MM.1S (cell line): ENCODE measurements around the gene IFT22.

Experiments
- DNase-seq: peaks from one replicate; pipeline ENCODE4 v3.0.0-alpha.2; 2015
- H2AFZ ChIP-seq: fragments of 300-600 bp; sonication (generic); 2 replicates; pipeline ENCODE4 v1.6.0; 2016; ENCODE audit warnings: antibody characterized with exemption, low read length
- H3F3A ChIP-seq: fragments of 300-600 bp; sonication (generic); 2 replicates; pipeline ENCODE4 v1.6.1; 2016; ENCODE audit warnings: mild to moderate bottlenecking, antibody characterized with exemption, low read length, moderate library complexity, mixed read lengths; ENCODE audit not compliant: insufficient read depth
- H3K27ac ChIP-seq: fragments of 300-600 bp; sonication (generic); 2 replicates; pipeline ENCODE4 v1.5.1; 2016; ENCODE audit warnings: mild to moderate bottlenecking, low read length
- H3K27me3 ChIP-seq: fragments of 300-600 bp; sonication (generic); replicated peaks from 2 replicates; pipeline ENCODE4 v1.6.0; 2016; ENCODE audit warnings: low read length; ENCODE audit not compliant: insufficient read depth
- H3K36me3 ChIP-seq: fragments of 300-600 bp; sonication (generic); replicated peaks from 2 replicates; pipeline ENCODE4 v1.6.1; 2016; ENCODE audit warnings: mild to moderate bottlenecking, low read length, mixed read lengths; ENCODE audit not compliant: insufficient read depth
- H3K4me1 ChIP-seq: fragments of 300-600 bp; sonication (generic); 2 replicates; pipeline ENCODE4 v1.6.1; 2016; ENCODE audit warnings: low read length, mixed read lengths
- H3K4me2 ChIP-seq: fragments of 300-600 bp; sonication (generic); 2 replicates; pipeline ENCODE4 v1.6.0; 2016; ENCODE audit warnings: low read depth, low read length
- H3K4me3 ChIP-seq: fragments of 300-600 bp; sonication (generic); 2 replicates; pipeline ENCODE4 v1.5.1; 2016; ENCODE audit warnings: low read length, mixed read lengths
- H3K79me2 ChIP-seq: fragments of 300-600 bp; sonication (generic); 2 replicates; pipeline ENCODE4 v1.6.1; 2016; ENCODE audit warnings: mixed run types, low read length, mixed read lengths
- H3K9ac ChIP-seq: fragments of 300-600 bp; sonication (generic); 2 replicates; pipeline ENCODE4 v1.6.1; 2016; ENCODE audit warnings: low read length, mixed read lengths
- H3K9me2 ChIP-seq: fragments of 300-600 bp; sonication (generic); replicated peaks from 2 replicates; pipeline ENCODE4 v1.6.1; 2016; ENCODE audit warnings: mild to moderate bottlenecking, low read length, mixed read lengths; ENCODE audit not compliant: insufficient read depth
- H3K9me3 ChIP-seq: fragments of 300-600 bp; sonication (generic); replicated peaks from 2 replicates; pipeline ENCODE4 v1.6.1; 2016; ENCODE audit warnings: mild to moderate bottlenecking, low read length, mixed read lengths; ENCODE audit not compliant: insufficient read depth
- H4K20me1 ChIP-seq: fragments of 300-600 bp; sonication (generic); 2 replicates; pipeline ENCODE4 v1.6.1; 2016; ENCODE audit warnings: mild to moderate bottlenecking, low read length, moderate library complexity, mixed read lengths; ENCODE audit not compliant: insufficient read depth
- CTCF ChIP-seq: fragments of 300-600 bp; sonication (generic); IDR thresholded peaks from 2 replicates; pipeline ENCODE4 v1.5.1; 2016; ENCODE audit warnings: antibody characterized with exemption, low read length, mixed read lengths
- EZH2 ChIP-seq: fragments of 300-600 bp; sonication (generic); optimal IDR thresholded peaks from 2 replicates; pipeline ENCODE3; 2017; ENCODE audit warnings: low read depth, mild to moderate bottlenecking, antibody characterized with exemption, low read length, mixed read lengths
- EZH2phosphoT487 ChIP-seq: fragments of 300-600 bp; sonication (generic); IDR thresholded peaks from 2 replicates; pipeline ENCODE4 v1.6.1; 2018; ENCODE audit warnings: antibody characterized with exemption, low read length

The IFT22 gene

GRCh38 chr7:101333912-101334311 lies 12.3 kb upstream of the IFT22 start:
- Histone ChIP-seq H3K9me2 (no peaks in the 10 kb centered on the region), H3K9ac (no peak overlapping the region), H3K4me1 (no peaks in the 10 kb centered on the region), H3K79me2 (no peaks in the 10 kb centered on the region), H3K9me3 (no peaks in the 10 kb centered on the region), H3K27me3 (peaks cover 63% of the 10 kb centered on the region), H4K20me1 (no peaks in the 10 kb centered on the region), H3K36me3 (no peaks in the 10 kb centered on the region), H3K4me2 (no peak overlapping the region), H3K27ac (no peak overlapping the region), H3F3A (no peaks in the 10 kb centered on the region), H2AFZ (no peak overlapping the region), H3K4me3 (no peak overlapping the region)
- DNase-seq = no peak
- TF ChIP-seq EZH2 (no peak), CTCF (no peak), EZH2phosphoT487 (no peak)

GRCh38 chr7:101332026-101332425 lies 10.4 kb upstream of the IFT22 start:
- Histone ChIP-seq H3F3A (no peaks in the 10 kb centered on the region), H3K36me3 (no peaks in the 10 kb centered on the region), H3K9ac (no peak overlapping the region), H3K27ac (no peak overlapping the region), H3K79me2 (no peaks in the 10 kb centered on the region), H3K4me1 (no peaks in the 10 kb centered on the region), H3K9me3 (no peaks in the 10 kb centered on the region), H2AFZ (no peak overlapping the region), H3K4me2 (no peak overlapping the region), H3K4me3 (no peak overlapping the region), H3K27me3 (peaks cover 60% of the 10 kb centered on the region), H3K9me2 (no peaks in the 10 kb centered on the region), H4K20me1 (no peaks in the 10 kb centered on the region)
- TF ChIP-seq EZH2phosphoT487 = no peak
- no peak for TF ChIP-seq CTCF
- TF ChIP-seq EZH2 = no peak
- no peak for DNase-seq

DNA sequence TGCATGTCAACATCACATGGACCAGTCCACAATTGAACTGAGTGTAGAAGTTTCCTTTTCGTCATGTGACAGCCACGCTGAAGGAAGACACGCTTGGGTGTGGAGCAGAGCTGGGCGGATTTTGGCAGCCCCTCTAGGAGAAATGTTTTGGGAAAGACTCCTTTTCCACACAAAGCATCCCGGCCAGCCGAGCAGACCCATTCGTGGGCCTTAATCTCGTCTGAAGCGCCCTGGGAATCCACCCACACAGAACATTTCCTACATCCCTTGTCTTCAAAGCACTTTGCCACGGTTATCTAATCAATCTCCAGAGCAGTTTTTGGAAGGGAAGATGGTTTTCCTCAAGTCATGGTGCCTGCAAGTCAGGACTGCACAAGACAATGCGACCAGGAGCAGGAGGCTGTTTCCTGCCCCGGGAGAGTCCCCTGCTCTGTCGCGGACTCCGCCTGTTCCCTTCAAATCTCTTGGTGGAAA lies 8.4 kb upstream of the IFT22 start:
- Histone ChIP-seq H3F3A (no peaks in the 10 kb centered on the region), H3K36me3 (no peaks in the 10 kb centered on the region), H4K20me1 (no peaks in the 10 kb centered on the region), H3K4me2 (no peak overlapping the region), H3K27ac (no peak overlapping the region), H3K27me3 (peaks cover 69% of the 10 kb centered on the region), H3K4me3 (no peak overlapping the region), H3K79me2 (no peaks in the 10 kb centered on the region), H3K9ac (no peak overlapping the region), H3K9me3 (no peaks in the 10 kb centered on the region), H3K4me1 (no peaks in the 10 kb centered on the region), H2AFZ (no peak overlapping the region), H3K9me2 (no peaks in the 10 kb centered on the region)
- TF ChIP-seq EZH2phosphoT487 = no peak
- no peak for TF ChIP-seq EZH2
- TF ChIP-seq CTCF = no peak
- no peak for DNase-seq

DNA sequence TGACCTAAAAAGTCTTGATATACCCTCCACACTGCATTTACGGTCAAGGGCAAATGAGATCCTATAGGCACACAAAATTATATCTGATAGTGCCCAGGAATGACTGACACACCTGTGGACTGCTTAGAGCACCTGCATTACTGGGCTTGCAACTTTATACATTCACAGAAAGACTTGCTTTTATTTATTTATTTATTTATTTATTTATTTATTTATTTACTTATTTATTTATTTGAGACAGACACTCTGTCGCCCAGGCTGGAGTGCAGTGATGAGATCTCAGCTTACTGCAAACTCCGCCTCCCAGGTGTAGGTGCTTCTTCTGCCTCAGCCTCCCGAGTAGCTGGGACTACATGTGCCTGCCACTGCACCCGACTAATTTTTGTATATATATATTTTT lies 6.5 kb upstream of the IFT22 start:
- Histone ChIP-seq H3K9ac (no peak overlapping the region), H3K4me3 (no peak overlapping the region), H3K27me3 (peaks cover 68% of the 10 kb centered on the region)

More for the DNA sequence above, 6.5 kb upstream of the IFT22 start:
- H3K36me3 ChIP-seq = no peaks in the 10 kb centered on the region
- no peak overlapping the region for H2AFZ ChIP-seq
- H4K20me1 ChIP-seq = no peaks in the 10 kb centered on the region
- H3K4me1 ChIP-seq = no peaks in the 10 kb centered on the region
- TF ChIP-seq CTCF (no peak), EZH2 (no peak), EZH2phosphoT487 (no peak)
- no peaks in the 10 kb centered on the region for H3K9me3 ChIP-seq
- no peak overlapping the region for H3K27ac ChIP-seq
- no peak overlapping the region for H3K4me2 ChIP-seq
- no peaks in the 10 kb centered on the region for H3F3A ChIP-seq
- no peaks in the 10 kb centered on the region for H3K79me2 ChIP-seq
- no peaks in the 10 kb centered on the region for H3K9me2 ChIP-seq
- DNase-seq = no peak
